ENCODE data around the gene RAPGEF1. TPM values are rescaled to one million over a fixed set of nuclear protein-coding genes. Genes with fewer than 3 reads are reported as not detected.

RAPGEF1 gene
- total and polyA plus RNA-seq, 9 of the 15 experiments (the other 6 are each of a cell fraction or from before 2014, with no cell fraction given) = 0.06 to 44.1 (median 19.9) TPM

GRCh38 chr9:131721076-131721475 is 18.8 kb downstream of the RAPGEF1 start (continued):
- no peak for TF ChIP-seq STAT6 (CRISPR knock-in tag; IDR thresholded peaks at IDR 0.05)

- H3K4me1 ChIP-seq (replicated peaks in 1 of 2; ENCODE audit: control insufficient read depth in 2 of 2, insufficient read depth in 2 of 2, low read length in 2 of 2) = no peaks in the 10 kb centered on the region
- ChIA-PET CTCF (ENCODE audit: low intra/inter-chr PET ratio) (no interaction called here), POLR2A (no interaction called here)
- H3K27me3 ChIP-seq (ENCODE audit: control insufficient read depth in 2 of 2, insufficient read depth in 2 of 2, low read length in 2 of 2) = no peaks in the 10 kb centered on the region
- DNase-seq (ENCODE audit: extremely low read depth in 1 of 4, low spot score in 3 of 4) (no peak), FAIRE-seq (no peak), ATAC-seq (no peak)
- TF ChIP-seq GABPA (tag; conservative IDR thresholded peaks at IDR 0.05; ENCODE audit: low read depth) (no peak), GTF3C2 (IDR thresholded peaks at IDR 0.05; ENCODE audit: borderline replicate concordance, extremely low read depth, insufficient read length) (no peak), ZNF143 (CRISPR knock-in tag; IDR thresholded peaks at IDR 0.05) (no peak), XRCC4 (IDR thresholded peaks at IDR 0.05; ENCODE audit: extremely low read depth, insufficient read depth, insufficient read length) (no peak), HES1 (IDR thresholded peaks at IDR 0.05; ENCODE audit: low read depth) (no peak), NRF1 (conservative IDR thresholded peaks at IDR 0.05 in 1 of 2, IDR thresholded peaks at IDR 0.05 in 1 of 2) (no peak), CLOCK (CRISPR knock-in tag; IDR thresholded peaks at IDR 0.05; ENCODE audit: borderline replicate concordance) (no peak), ATF1 (CRISPR knock-in tag; IDR thresholded peaks at IDR 0.05) (no peak), ATF1 (tag; IDR thresholded peaks at IDR 0.05) (no peak), IFI16 (CRISPR knock-in tag; IDR thresholded peaks at IDR 0.05) (no peak)
- H3K79me2 ChIP-seq (ENCODE audit: control insufficient read depth, insufficient read depth, low read length) = peaks cover 15% of the 10 kb centered on the region; the same call in 2 of the 3 replicates
- intact Hi-C loops (cut with micrococcal nuclease) = no loop called here
- no peak overlapping the region for H2AFZ ChIP-seq (ENCODE audit: low read depth, low read length)
- H3K36me3 ChIP-seq (ENCODE audit: control insufficient read depth, insufficient read depth, low read length) = 0 out of 3 replicates have a peak, but pooled peaks cover 3% of the 10 kb centered on the region
- no peak overlapping the region for H3K9ac ChIP-seq (ENCODE audit: insufficient read depth in 1 of 2, low read depth in 2 of 2, low read length in 2 of 2)
- WGBS (ENCODE audit: insufficient coverage, low coverage, missing lambda C conversion rate) = 81% methylated on average over 6 of the region's 6 CpGs
- BruUV-seq (replicated peaks) = no TSS peak
- H3K4me2 ChIP-seq (ENCODE audit: insufficient read depth, low read length) = no peak overlapping the region
- H3K9me3 ChIP-seq (replicated peaks; ENCODE audit: control insufficient read depth, insufficient read depth, low read depth, low read length) = no peaks in the 10 kb centered on the region
- no peak overlapping the region for H3K4me3 ChIP-seq
- peaks cover 4% of the 10 kb centered on the region for H3K9me1 ChIP-seq (ENCODE audit: control insufficient read depth, insufficient read depth, low read length)
- H3K27ac ChIP-seq (ENCODE audit: extremely low read depth, low read depth, low read length) = no peak overlapping the region
- H4K20me1 ChIP-seq (replicated peaks; ENCODE audit: control insufficient read depth, insufficient read depth, low read length) = peaks cover 19% of the 10 kb centered on the region
- in situ Hi-C loops (cut with MboI) = loop anchor here (25.0 kb wide), 1 partner anchor 1008 kb away; no protein-coding TSS in a partner anchor
Observed at GRCh38 chr9:131720330-131720729, 19.5 kb downstream of the RAPGEF1 start.
